Gastroesophageal sphincter (tissue), 3 donors: Measurements from ENCODE around the gene ZBTB20.

Experiments
- EP300 ChIP-seq: sonication (generic); formaldehyde crosslinking; IDR thresholded peaks from one replicate; pipeline ENCODE4 v1.6.1; 2017; ENCODE audit warnings: antibody characterized with exemption, mild to moderate bottlenecking
- POLR2AphosphoS5 ChIP-seq: sonication (generic); formaldehyde crosslinking; IDR thresholded peaks from one replicate; pipeline ENCODE4 v1.6.1; 2017; ENCODE audit warnings: antibody characterized with exemption
- TF ChIP-seq, protein P1 (sequence below), 4 experiments: fragments of 200-600 bp in 2 of 4; fragments of 450-650 bp in 2 of 4; sonication (generic) in 1 of 4; IDR thresholded peaks; one replicate each; pipeline ENCODE4 v1.5.1; 2017 to 2019; ENCODE audit warnings: antibody characterized with exemption in 4 of 4, mild to moderate bottlenecking in 2 of 4, moderate library complexity in 2 of 4

- TF ChIP-seq EP300 (no peak), POLR2AphosphoS5 (no peak)
- TF ChIP-seq, protein P1, sequence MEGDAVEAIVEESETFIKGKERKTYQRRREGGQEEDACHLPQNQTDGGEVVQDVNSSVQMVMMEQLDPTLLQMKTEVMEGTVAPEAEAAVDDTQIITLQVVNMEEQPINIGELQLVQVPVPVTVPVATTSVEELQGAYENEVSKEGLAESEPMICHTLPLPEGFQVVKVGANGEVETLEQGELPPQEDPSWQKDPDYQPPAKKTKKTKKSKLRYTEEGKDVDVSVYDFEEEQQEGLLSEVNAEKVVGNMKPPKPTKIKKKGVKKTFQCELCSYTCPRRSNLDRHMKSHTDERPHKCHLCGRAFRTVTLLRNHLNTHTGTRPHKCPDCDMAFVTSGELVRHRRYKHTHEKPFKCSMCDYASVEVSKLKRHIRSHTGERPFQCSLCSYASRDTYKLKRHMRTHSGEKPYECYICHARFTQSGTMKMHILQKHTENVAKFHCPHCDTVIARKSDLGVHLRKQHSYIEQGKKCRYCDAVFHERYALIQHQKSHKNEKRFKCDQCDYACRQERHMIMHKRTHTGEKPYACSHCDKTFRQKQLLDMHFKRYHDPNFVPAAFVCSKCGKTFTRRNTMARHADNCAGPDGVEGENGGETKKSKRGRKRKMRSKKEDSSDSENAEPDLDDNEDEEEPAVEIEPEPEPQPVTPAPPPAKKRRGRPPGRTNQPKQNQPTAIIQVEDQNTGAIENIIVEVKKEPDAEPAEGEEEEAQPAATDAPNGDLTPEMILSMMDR (IDR thresholded peaks at IDR 0.05) = no peak
These were observed 188.2 kb downstream of the ZBTB20 start for GRCh38 chr3:114958930-114959329.
